CD14-positive monocyte (primary cell): ENCODE results near the gene C19orf44. TPM values are rescaled to one million over a fixed set of nuclear protein-coding genes. Genes with fewer than 3 reads are reported as not detected.

Experiments used
- DNase-seq, 3 donors: peaks; one replicate each; pipeline ENCODE4 v3.0.0-alpha.2; 2011 to 2022
- H2AFZ ChIP-seq: 2 replicates; pipeline ENCODE4 v1.6.0; 2012; ENCODE audit warnings: mild to moderate bottlenecking, low read depth, low read length, inconsistent platforms; ENCODE audit not compliant: insufficient read depth, poor library complexity, severe bottlenecking
- H3K27ac ChIP-seq, 2 donors: 1 replicate in 1 of 2; 2 replicates in 1 of 2; pipeline ENCODE4 v1.5.1; 2012 to 2013; ENCODE audit warnings: low read length in 2 of 2, control low read depth in 1 of 2, inconsistent platforms in 1 of 2, low read depth in 1 of 2, mild to moderate bottlenecking in 1 of 2
- H3K27me3 ChIP-seq, 2 donors: one replicate each; pipeline versions ENCODE4 v1.6.0 to v1.6.1; 2011 to 2013; ENCODE audit warnings: low read length in 2 of 2; ENCODE audit not compliant: control insufficient read depth in 2 of 2, insufficient read depth in 2 of 2
- H3K36me3 ChIP-seq, 2 donors: replicated peaks in 1 of 2; 1 replicate in 1 of 2; 2 replicates in 1 of 2; pipeline versions ENCODE4 v1.5.1 to v1.6.1; 2012 to 2013; ENCODE audit warnings: low read length in 2 of 2, control low read depth in 1 of 2, inconsistent platforms in 1 of 2, mild to moderate bottlenecking in 1 of 2; ENCODE audit not compliant: insufficient read depth in 2 of 2, control insufficient read depth in 1 of 2
- H3K4me1 ChIP-seq, 2 donors: 1 replicate in 1 of 2; 2 replicates in 1 of 2; pipeline versions ENCODE4 v1.5.1 to v1.6.1; 2012 to 2013; ENCODE audit warnings: low read length in 2 of 2, control low read depth in 1 of 2, inconsistent platforms in 1 of 2, mild to moderate bottlenecking in 1 of 2, moderate library complexity in 1 of 2; ENCODE audit not compliant: insufficient read depth in 2 of 2, control insufficient read depth in 1 of 2
- H3K4me2 ChIP-seq: replicated peaks from 2 replicates; pipeline ENCODE3; 2012; ENCODE audit warnings: low read length, moderate library complexity, mild to moderate bottlenecking; ENCODE audit not compliant: poor library complexity, severe bottlenecking; ENCODE audit errors: extremely low read depth
- H3K4me3 ChIP-seq, 3 experiments: fragments of 200-600 bp in 1 of 3; sonication (generic) in 1 of 3; replicated peaks in 1 of 3; 1 replicate in 2 of 3; 2 replicates in 1 of 3; pipeline ENCODE4 v1.5.1; 2011 to 2013; ENCODE audit warnings: low read length in 3 of 3, mild to moderate bottlenecking in 3 of 3, control low read depth in 2 of 3, low read depth in 2 of 3, inconsistent platforms in 1 of 3, moderate library complexity in 1 of 3
- H3K79me2 ChIP-seq: 2 replicates; pipeline ENCODE4 v1.6.0; 2012; ENCODE audit warnings: mild to moderate bottlenecking, control low read depth, inconsistent platforms, low read length, moderate library complexity; ENCODE audit not compliant: insufficient read depth
- H3K9ac ChIP-seq: 2 replicates; pipeline ENCODE4 v1.6.0; 2017; ENCODE audit warnings: low read length, mild to moderate bottlenecking; ENCODE audit not compliant: insufficient read depth, poor library complexity, severe bottlenecking
- H3K9me3 ChIP-seq, 2 donors: replicated peaks in 1 of 2; 1 replicate in 1 of 2; 2 replicates in 1 of 2; pipeline versions ENCODE4 v1.5.1 to v1.6.1; 2012 to 2013; ENCODE audit warnings: low read length in 2 of 2, control low read depth in 1 of 2; ENCODE audit not compliant: control insufficient read depth in 1 of 2, insufficient read depth in 1 of 2
- H4K20me1 ChIP-seq: 2 replicates; pipeline ENCODE4 v1.6.0; 2012; ENCODE audit warnings: mild to moderate bottlenecking, low read length, control low read depth, moderate library complexity; ENCODE audit not compliant: insufficient read depth
- H3K27ac Mint-ChIP-seq, 7 donors: one replicate each; pipeline ENCODE4 v1.8.0; 2020; ENCODE audit warnings: mild to moderate bottlenecking in 7 of 7, mixed read lengths in 7 of 7, moderate library complexity in 6 of 7, inconsistent platforms in 2 of 7
- H3K27me3 Mint-ChIP-seq, 3 donors: one replicate each; pipeline ENCODE4 v1.8.0; 2021 to 2022; ENCODE audit warnings: low read depth in 3 of 3, mild to moderate bottlenecking in 3 of 3, mixed read lengths in 3 of 3, moderate library complexity in 3 of 3, inconsistent platforms in 1 of 3
- H3K36me3 Mint-ChIP-seq, 2 donors: one replicate each; pipeline ENCODE4 v1.8.0; 2020; ENCODE audit warnings: mixed read lengths in 2 of 2, inconsistent platforms in 1 of 2, mild to moderate bottlenecking in 1 of 2
- H3K4me1 Mint-ChIP-seq: one replicate; pipeline ENCODE4 v1.8.0; 2020; ENCODE audit warnings: mild to moderate bottlenecking, mixed read lengths
- H3K4me3 Mint-ChIP-seq, 2 donors: one replicate each; pipeline ENCODE4 v1.8.0; 2020; ENCODE audit warnings: mild to moderate bottlenecking in 2 of 2, mixed read lengths in 2 of 2, moderate library complexity in 1 of 2
- H3K9me3 Mint-ChIP-seq, 7 donors: one replicate each; pipeline ENCODE4 v1.8.0; 2020 to 2022; ENCODE audit warnings: mixed read lengths in 7 of 7, mild to moderate bottlenecking in 6 of 7, moderate library complexity in 6 of 7, inconsistent platforms in 2 of 7
- WGBS: methylation state at CpG from one replicate; pipeline ENCODE4 v1.1.5; 2013; ENCODE audit warnings: missing lambda C conversion rate; ENCODE audit not compliant: insufficient coverage; 5-methylcytosine and 5-hydroxymethylcytosine counted together
- intact Hi-C, 2 donors: fragments of 100-400 bp; cut with micrococcal nuclease; formaldehyde crosslinking; loops; one replicate each; pipeline versions ENCODE4 v1.15.0 to v1.15.1; 2023
- polyA plus RNA-seq, 3 donors: library from polyadenylated mRNA; depleted of rRNA in 1 of 3; unstranded in 2 of 3; stranded (reverse) in 1 of 3; fragments of 300-500 nt in 2 of 3; fragments of >200 nt in 1 of 3; fragmentation: Illumina TruSeq in 2 of 3; gene quantifications; 1 replicate in 2 of 3; 2 replicates in 1 of 3; pipeline ENCODE4 v1.2.3, GENCODE V29; 2012 to 2021
- TF ChIP-seq, protein P1 (sequence below): fragments of 200-600 bp; IDR thresholded peaks from one replicate; pipeline ENCODE4 v1.8.0; 2022; ENCODE audit warnings: antibody characterized with exemption, mild to moderate bottlenecking

The C19orf44 gene
- polyA plus RNA-seq, 3 donors = 0.58 to 0.65 TPM; not detected in 1

GRCh38 chr19:16456652-16457194 is 39.5 kb upstream of the C19orf44 start:
- Mint-ChIP-seq H3K36me3 (peaks cover 7 to 17% of the 10 kb centered on the region in 2 donors), H3K27me3 (peaks cover 0 to 2% (median 0%) of the 10 kb centered on the region in 3 donors), H3K4me1 (peaks cover 45% of the 10 kb centered on the region), H3K27ac (peak overlapping the region in 6 of 7 donors; percentile 1 to 73 (median 33)), H3K4me3 (no peak overlapping the region), H3K9me3 (no peaks in the 10 kb centered on the region)
- TF ChIP-seq, protein P1, sequence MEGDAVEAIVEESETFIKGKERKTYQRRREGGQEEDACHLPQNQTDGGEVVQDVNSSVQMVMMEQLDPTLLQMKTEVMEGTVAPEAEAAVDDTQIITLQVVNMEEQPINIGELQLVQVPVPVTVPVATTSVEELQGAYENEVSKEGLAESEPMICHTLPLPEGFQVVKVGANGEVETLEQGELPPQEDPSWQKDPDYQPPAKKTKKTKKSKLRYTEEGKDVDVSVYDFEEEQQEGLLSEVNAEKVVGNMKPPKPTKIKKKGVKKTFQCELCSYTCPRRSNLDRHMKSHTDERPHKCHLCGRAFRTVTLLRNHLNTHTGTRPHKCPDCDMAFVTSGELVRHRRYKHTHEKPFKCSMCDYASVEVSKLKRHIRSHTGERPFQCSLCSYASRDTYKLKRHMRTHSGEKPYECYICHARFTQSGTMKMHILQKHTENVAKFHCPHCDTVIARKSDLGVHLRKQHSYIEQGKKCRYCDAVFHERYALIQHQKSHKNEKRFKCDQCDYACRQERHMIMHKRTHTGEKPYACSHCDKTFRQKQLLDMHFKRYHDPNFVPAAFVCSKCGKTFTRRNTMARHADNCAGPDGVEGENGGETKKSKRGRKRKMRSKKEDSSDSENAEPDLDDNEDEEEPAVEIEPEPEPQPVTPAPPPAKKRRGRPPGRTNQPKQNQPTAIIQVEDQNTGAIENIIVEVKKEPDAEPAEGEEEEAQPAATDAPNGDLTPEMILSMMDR = no peak
- Histone ChIP-seq H3K9ac (no peak overlapping the region), H3K27ac (no peak overlapping the region), H3K4me3 (no peak overlapping the region), H3K79me2 (peaks cover 99% of the 10 kb centered on the region), H3K36me3 (peaks cover 0 to 4% of the 10 kb centered on the region in 2 donors), H3K4me1 (peaks cover 17 to 19% of the 10 kb centered on the region in 2 donors), H3K9me3 (no peaks in the 10 kb centered on the region), H2AFZ (no peak overlapping the region), H3K27me3 (no peaks in the 10 kb centered on the region), H4K20me1 (peaks cover 74% of the 10 kb centered on the region), H3K4me2 (peak overlapping the region; percentile 11)
- intact Hi-C loops = no loop called here
- 43% methylated on average over 10 of the region's 11 CpGs for WGBS
- DNase-seq = no peak

- Histone ChIP-seq H4K20me1 (peaks cover 81% of the 10 kb centered on the region), H3K4me3 (no peak overlapping the region), H3K79me2 (peaks cover 99% of the 10 kb centered on the region), H3K36me3 (peaks cover 0 to 4% of the 10 kb centered on the region in 2 donors), H3K27ac (no peak overlapping the region), H2AFZ (no peak overlapping the region), H3K9me3 (no peaks in the 10 kb centered on the region), H3K9ac (peak overlapping the region; percentile 43), H3K27me3 (no peaks in the 10 kb centered on the region), H3K4me1 (peaks cover 17 to 19% of the 10 kb centered on the region in 2 donors), H3K4me2 (peak overlapping the region; percentile 11)
- 0% methylated on average over 5 of the region's 16 CpGs for WGBS
- Mint-ChIP-seq H3K9me3 (no peaks in the 10 kb centered on the region), H3K4me3 (peak overlapping the region in 1 of 2 donors; percentile 39), H3K27me3 (peaks cover 0 to 2% (median 0%) of the 10 kb centered on the region in 3 donors), H3K27ac (peak overlapping the region in 2 of 7 donors; percentile 42 to 73), H3K36me3 (peaks cover 7 to 19% of the 10 kb centered on the region in 2 donors), H3K4me1 (peaks cover 48% of the 10 kb centered on the region)
- TF ChIP-seq, protein P1 = no peak
- DNase-seq = no peak
- intact Hi-C loops = no loop called here
Observed at GRCh38 chr19:16457195-16457953, 38.8 kb upstream of the C19orf44 start.
